PFSK-1 (cell line): ENCODE data around the gene XNDC1N.
A peak's percentile ranks its signal among the peaks of the same experiment; 100 is the strongest.

Experiments
- POLR2AphosphoS5 ChIP-seq: IDR thresholded peaks from 2 replicates; pipeline ENCODE4 v1.6.1; 2012; ENCODE audit warnings: low read depth, mild to moderate bottlenecking, control low read depth, low read length, moderate library complexity
- TAF1 ChIP-seq: IDR thresholded peaks from 2 replicates; pipeline ENCODE4 v1.6.1; 2012; ENCODE audit warnings: low read length, control low read depth, borderline replicate concordance; ENCODE audit not compliant: insufficient read depth
- TF ChIP-seq, protein P1 (sequence below), 2 experiments: IDR thresholded peaks; 2 replicates each; pipeline versions ENCODE4 v1.6.1 to v1.8.0; 2011 to 2012; ENCODE audit warnings: low read depth in 2 of 2, low read length in 2 of 2, control low read depth in 1 of 2, inconsistent platforms in 1 of 2, mild to moderate bottlenecking in 1 of 2, moderate library complexity in 1 of 2; ENCODE audit not compliant: insufficient read depth in 1 of 2

DNA sequence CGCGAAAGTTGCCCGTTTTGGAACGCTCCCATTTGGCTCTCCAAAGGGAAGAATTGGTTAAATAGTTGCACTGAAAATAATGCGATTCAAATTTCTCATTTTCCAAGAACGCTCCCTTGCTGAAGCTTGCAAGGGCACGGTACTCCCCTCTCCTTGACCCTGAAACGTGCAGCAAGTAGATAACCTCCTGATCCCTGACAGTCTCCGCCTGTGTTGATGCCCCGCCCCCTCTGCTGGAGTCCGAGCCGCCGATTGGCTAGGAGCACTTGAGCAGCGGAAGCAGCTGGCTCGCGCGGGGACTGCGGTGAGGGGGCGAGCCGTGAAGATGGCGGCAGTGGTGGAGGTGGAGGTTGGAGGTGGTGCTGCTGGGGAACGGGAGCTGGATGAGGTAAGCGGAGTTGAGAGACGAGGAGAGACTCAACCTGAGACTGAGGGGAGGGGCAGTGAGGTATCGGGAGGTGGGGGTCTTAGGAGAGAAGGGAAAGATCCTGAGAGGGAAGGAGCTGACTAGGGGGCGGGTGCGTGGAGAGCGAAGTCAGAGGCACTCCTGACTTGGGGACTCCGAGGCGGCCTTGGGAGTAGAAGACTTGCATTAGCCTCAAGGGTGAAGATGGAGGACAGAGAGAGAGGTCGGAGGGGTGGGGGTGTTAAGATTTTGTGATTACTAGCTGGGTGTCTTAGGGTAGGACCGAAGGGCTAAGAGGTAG lies 496 bp upstream of the XNDC1N start, which contains the start of gene RNF121:
- TF ChIP-seq, protein P1, sequence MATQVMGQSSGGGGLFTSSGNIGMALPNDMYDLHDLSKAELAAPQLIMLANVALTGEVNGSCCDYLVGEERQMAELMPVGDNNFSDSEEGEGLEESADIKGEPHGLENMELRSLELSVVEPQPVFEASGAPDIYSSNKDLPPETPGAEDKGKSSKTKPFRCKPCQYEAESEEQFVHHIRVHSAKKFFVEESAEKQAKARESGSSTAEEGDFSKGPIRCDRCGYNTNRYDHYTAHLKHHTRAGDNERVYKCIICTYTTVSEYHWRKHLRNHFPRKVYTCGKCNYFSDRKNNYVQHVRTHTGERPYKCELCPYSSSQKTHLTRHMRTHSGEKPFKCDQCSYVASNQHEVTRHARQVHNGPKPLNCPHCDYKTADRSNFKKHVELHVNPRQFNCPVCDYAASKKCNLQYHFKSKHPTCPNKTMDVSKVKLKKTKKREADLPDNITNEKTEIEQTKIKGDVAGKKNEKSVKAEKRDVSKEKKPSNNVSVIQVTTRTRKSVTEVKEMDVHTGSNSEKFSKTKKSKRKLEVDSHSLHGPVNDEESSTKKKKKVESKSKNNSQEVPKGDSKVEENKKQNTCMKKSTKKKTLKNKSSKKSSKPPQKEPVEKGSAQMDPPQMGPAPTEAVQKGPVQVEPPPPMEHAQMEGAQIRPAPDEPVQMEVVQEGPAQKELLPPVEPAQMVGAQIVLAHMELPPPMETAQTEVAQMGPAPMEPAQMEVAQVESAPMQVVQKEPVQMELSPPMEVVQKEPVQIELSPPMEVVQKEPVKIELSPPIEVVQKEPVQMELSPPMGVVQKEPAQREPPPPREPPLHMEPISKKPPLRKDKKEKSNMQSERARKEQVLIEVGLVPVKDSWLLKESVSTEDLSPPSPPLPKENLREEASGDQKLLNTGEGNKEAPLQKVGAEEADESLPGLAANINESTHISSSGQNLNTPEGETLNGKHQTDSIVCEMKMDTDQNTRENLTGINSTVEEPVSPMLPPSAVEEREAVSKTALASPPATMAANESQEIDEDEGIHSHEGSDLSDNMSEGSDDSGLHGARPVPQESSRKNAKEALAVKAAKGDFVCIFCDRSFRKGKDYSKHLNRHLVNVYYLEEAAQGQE (IDR thresholded peaks at IDR 0.05; ENCODE audit: insufficient read depth in 1 of 2, low read depth in 2 of 2, low read length in 2 of 2), result 0 out of 4 replicates have a peak, but pooled peaks of 1 of the 2 experiments have one; percentile 16
- TF ChIP-seq TAF1 (peak; percentile 91), POLR2AphosphoS5 (peak; percentile 86)
